Aortic smooth muscle cell (primary cell): ENCODE results near the gene POLR3A. TPM values are rescaled to one million over a fixed set of nuclear protein-coding genes. Genes with fewer than 3 reads are reported as not detected.

ENCODE experiments used
- total RNA-seq: library from RNA; depleted of rRNA; stranded (reverse); fragments of >200 nt; gene quantifications from 2 replicates; pipeline ENCODE4 v1.2.3, GENCODE V29; 2014

The POLR3A gene
- total RNA-seq = 22.9 and 23.1 TPM in 2 replicates

GRCh38 chr10:78029269-78030226, at the start of gene POLR3A:
TSS of gene POLR3A (minus strand) at chr10:78029515. CDS start at chr10:78029407, 108 bp downstream.

GRCh38 chr10:78033637-78034470, 4.5 kb upstream of the POLR3A start, which contains the start of gene RPS24:
TSS of gene RPS24 (plus strand) at chr10:78033863. CDS start at chr10:78033902, 39 bp downstream.

GRCh38 chr10:77926566-77927401, 102.5 kb downstream of the POLR3A start, which contains the start of gene DLG5:
TSS of gene DLG5 (minus strand) at chr10:77926755. CDS start at chr10:77926520, 235 bp downstream.

Other genes starting within 250 kb of the POLR3A start
- 24.4 and 34.3 TPM in 2 replicates for gene DLG5, start 102.8 kb downstream of the POLR3A start, total RNA-seq
- 2,637 and 2,753 TPM in 2 replicates for gene RPS24, start 4.3 kb upstream of the POLR3A start, total RNA-seq